Thymus (tissue), 11 donors: ENCODE data around the gene SCN9A. TPM values are rescaled to one million over a fixed set of nuclear protein-coding genes. Genes with fewer than 3 reads are reported as not detected.
A peak's percentile ranks its signal among the peaks of the same experiment; 100 is the strongest.
"Not testable (repeated sequence)": the region's sequence is repeated elsewhere in the genome, so short reads cannot be mapped to it uniquely, and the experiment has no call there.

Source experiments
- DNase-seq, 9 donors: peaks; one replicate each; pipeline ENCODE4 v3.0.0-alpha.2; 2013; ENCODE audit warnings: low spot score in 9 of 9, low read depth in 6 of 9, missing footprints in 1 of 9
- H3K27ac ChIP-seq, 2 donors: one replicate each; pipeline ENCODE4 v1.5.1; 2013; ENCODE audit warnings: control low read depth in 1 of 2, low read depth in 1 of 2, low read length in 1 of 2, mild to moderate bottlenecking in 1 of 2, moderate library complexity in 1 of 2
- H3K27me3 ChIP-seq, 2 donors: one replicate each; pipeline ENCODE4 v1.5.1; 2013; ENCODE audit warnings: low read length in 1 of 2; ENCODE audit not compliant: control insufficient read depth in 2 of 2, insufficient read depth in 1 of 2
- H3K36me3 ChIP-seq, 2 donors: one replicate each; pipeline ENCODE4 v1.5.1; 2013; ENCODE audit warnings: low read length in 1 of 2, mild to moderate bottlenecking in 1 of 2, moderate library complexity in 1 of 2; ENCODE audit not compliant: control insufficient read depth in 2 of 2, insufficient read depth in 2 of 2
- H3K4me1 ChIP-seq, 2 donors: one replicate each; pipeline ENCODE4 v1.5.1; 2013; ENCODE audit warnings: low read length in 2 of 2; ENCODE audit not compliant: control insufficient read depth in 2 of 2, insufficient read depth in 2 of 2
- H3K4me3 ChIP-seq, 2 donors: one replicate each; pipeline ENCODE4 v1.5.1; 2013; ENCODE audit warnings: low read length in 2 of 2, control low read depth in 1 of 2, mild to moderate bottlenecking in 1 of 2
- H3K9me3 ChIP-seq, 2 donors: one replicate each; pipeline ENCODE4 v1.5.1; 2013; ENCODE audit warnings: low read length in 1 of 2, mild to moderate bottlenecking in 1 of 2; ENCODE audit not compliant: control insufficient read depth in 2 of 2, insufficient read depth in 1 of 2
- WGBS: extraction: QIAGEN DNeasy Blood & Tissue Kit; methylation state at CpG from one replicate; pipeline ENCODE4 v1.1.7; 2013; 5-methylcytosine and 5-hydroxymethylcytosine counted together
- polyA plus RNA-seq: library from polyadenylated mRNA; stranded (reverse); fragments of 200-250 nt; gene quantifications from one replicate; pipeline ENCODE4 v1.2.3, GENCODE V29; 2013
- total RNA-seq: library from RNA; stranded (reverse); fragments of 120-200 nt; gene quantifications from one replicate; pipeline ENCODE4 v1.2.4, GENCODE V29; 2013
- donor health status: healthy.

SCN9A gene
- total and polyA plus RNA-seq, 2 donors = 1.2 to 5.6 TPM

GRCh38 chr2:166407746-166408145 lies 32.0 kb upstream of the SCN9A start:
- H3K36me3 ChIP-seq, H3K27ac ChIP-seq, H3K4me3 ChIP-seq, H3K9me3 ChIP-seq, H3K4me1 ChIP-seq, DNase-seq, H3K27me3 ChIP-seq: not testable (repeated sequence)
- WGBS = 44% methylated on average over 2 of the region's 2 CpGs

- H3K27ac ChIP-seq = no peak overlapping the region
- H3K4me1 ChIP-seq = no peaks in the 10 kb centered on the region
- H3K9me3 ChIP-seq = no peaks in the 10 kb centered on the region
- H3K36me3 ChIP-seq = no peaks in the 10 kb centered on the region
- 94% methylated on average over 3 of the region's 3 CpGs for WGBS
- DNase-seq = no peak
- H3K4me3 ChIP-seq = no peak overlapping the region
- no peaks in the 10 kb centered on the region for H3K27me3 ChIP-seq
These were observed 30.6 kb upstream of the SCN9A start for GRCh38 chr2:166406374-166406773.

GRCh38 chr2:166405569-166405926 lies 29.8 kb upstream of the SCN9A start:
- H3K4me1 ChIP-seq = no peaks in the 10 kb centered on the region
- 89% methylated on average over 6 of the region's 6 CpGs for WGBS
- no peak overlapping the region for H3K27ac ChIP-seq
- H3K9me3 ChIP-seq = no peaks in the 10 kb centered on the region
- no peak overlapping the region for H3K4me3 ChIP-seq
- no peaks in the 10 kb centered on the region for H3K27me3 ChIP-seq
- DNase-seq = no peak
- no peaks in the 10 kb centered on the region for H3K36me3 ChIP-seq

GRCh38 chr2:166404831-166405568 lies 29.3 kb upstream of the SCN9A start:
- Histone ChIP-seq H3K9me3 (no peaks in the 10 kb centered on the region), H3K36me3 (no peaks in the 10 kb centered on the region), H3K27ac (no peak overlapping the region), H3K4me1 (no peaks in the 10 kb centered on the region), H3K4me3 (no peak overlapping the region), H3K27me3 (no peaks in the 10 kb centered on the region)
- no peak for DNase-seq
- 90% methylated on average over 2 of the region's 2 CpGs for WGBS

- Histone ChIP-seq H3K36me3 (no peaks in the 10 kb centered on the region), H3K9me3 (no peaks in the 10 kb centered on the region), H3K27ac (no peak overlapping the region), H3K4me1 (no peaks in the 10 kb centered on the region), H3K4me3 (no peak overlapping the region), H3K27me3 (no peaks in the 10 kb centered on the region)
- DNase-seq = no peak
- 99% methylated on average over 1 of the region's 1 CpG for WGBS
These were observed 18.5 kb upstream of the SCN9A start for GRCh38 chr2:166394245-166394644.

- Histone ChIP-seq H3K4me1 (no peaks in the 10 kb centered on the region), H3K27me3 (no peaks in the 10 kb centered on the region), H3K36me3 (no peaks in the 10 kb centered on the region), H3K9me3 (no peaks in the 10 kb centered on the region), H3K27ac (no peak overlapping the region), H3K4me3 (no peak overlapping the region)
- 89% methylated on average over 3 of the region's 3 CpGs for whole genome bisulfite sequencing
- DNase-seq = no peak
These were observed 17.3 kb upstream of the SCN9A start for GRCh38 chr2:166393008-166393407.

- no peaks in the 10 kb centered on the region for H3K27me3 ChIP-seq
- H3K4me3 ChIP-seq = no peak overlapping the region
- no peaks in the 10 kb centered on the region for H3K9me3 ChIP-seq
- H3K36me3 ChIP-seq = no peaks in the 10 kb centered on the region
- no peak overlapping the region for H3K27ac ChIP-seq
- 66% methylated on average over 3 of the region's 3 CpGs for WGBS
- no peaks in the 10 kb centered on the region for H3K4me1 ChIP-seq
- DNase-seq = no peak
These were observed 12.8 kb upstream of the SCN9A start for GRCh38 chr2:166388481-166389070.

DNA sequence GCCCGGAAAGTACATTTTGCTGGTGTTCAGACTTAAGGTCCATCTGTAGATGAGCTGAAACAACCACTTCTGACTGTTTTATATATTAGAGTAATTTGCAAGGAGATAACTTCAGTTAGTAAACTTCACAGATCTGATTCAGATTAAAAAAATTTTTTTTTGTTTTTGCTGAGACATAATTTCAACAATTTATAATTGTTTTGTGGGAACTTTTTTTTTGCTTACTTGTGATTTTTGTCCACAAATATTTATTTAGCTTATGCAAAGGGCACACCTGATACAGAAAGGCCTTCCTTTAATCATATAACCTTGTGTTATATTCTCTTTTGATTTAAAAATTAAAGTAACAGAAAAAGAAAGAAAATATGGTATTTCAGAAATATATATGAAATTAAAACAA lies 9.6 kb upstream of the SCN9A start:
- 99% methylated on average over 1 of the region's 1 CpG for WGBS
- H3K4me1 ChIP-seq = no peaks in the 10 kb centered on the region
- H3K4me3 ChIP-seq = no peak overlapping the region
- DNase-seq = no peak
- no peak overlapping the region for H3K27ac ChIP-seq
- H3K36me3 ChIP-seq = no peaks in the 10 kb centered on the region
- no peaks in the 10 kb centered on the region for H3K9me3 ChIP-seq
- H3K27me3 ChIP-seq = no peaks in the 10 kb centered on the region

DNA sequence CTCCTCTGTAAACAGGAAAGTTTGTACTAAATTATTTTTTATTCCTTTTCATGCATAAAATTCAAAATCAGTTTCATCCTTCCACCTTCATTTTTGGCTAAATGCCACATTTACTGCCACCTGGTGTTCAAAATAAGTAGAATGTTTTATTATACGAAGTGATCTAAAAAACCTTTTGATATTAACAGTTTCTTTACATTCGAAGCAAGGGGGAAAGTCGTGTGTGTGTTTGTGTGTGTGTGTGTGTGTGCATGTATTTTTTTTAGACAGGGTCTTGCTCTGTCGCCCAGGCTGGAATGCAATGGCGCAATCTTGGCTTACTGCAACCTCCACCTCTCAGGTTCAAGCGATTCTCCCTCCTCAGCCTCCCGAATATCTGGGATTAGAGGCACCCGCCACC lies 9.0 kb upstream of the SCN9A start:
- Histone ChIP-seq H3K4me3 (no peak overlapping the region), H3K27ac (no peak overlapping the region), H3K27me3 (no peaks in the 10 kb centered on the region), H3K36me3 (no peaks in the 10 kb centered on the region), H3K9me3 (no peaks in the 10 kb centered on the region), H3K4me1 (no peaks in the 10 kb centered on the region)
- 70% methylated on average over 8 of the region's 8 CpGs for WGBS
- DNase-seq = peak in 6 of 9 donors; percentile 4 to 56 (median 23)
